HPDE6-E6E7 (cell line): Measurements from ENCODE around the gene OXCT1.
"Not testable (repeated sequence)": the region's sequence is repeated elsewhere in the genome, so short reads cannot be mapped to it uniquely, and the experiment has no call there.

ENCODE experiments used
- DNase-seq: peaks from one replicate; pipeline ENCODE4 v3.0.0; 2011; ENCODE audit warnings: missing footprints; ENCODE audit errors: extremely low spot score

The OXCT1 gene

DNA sequence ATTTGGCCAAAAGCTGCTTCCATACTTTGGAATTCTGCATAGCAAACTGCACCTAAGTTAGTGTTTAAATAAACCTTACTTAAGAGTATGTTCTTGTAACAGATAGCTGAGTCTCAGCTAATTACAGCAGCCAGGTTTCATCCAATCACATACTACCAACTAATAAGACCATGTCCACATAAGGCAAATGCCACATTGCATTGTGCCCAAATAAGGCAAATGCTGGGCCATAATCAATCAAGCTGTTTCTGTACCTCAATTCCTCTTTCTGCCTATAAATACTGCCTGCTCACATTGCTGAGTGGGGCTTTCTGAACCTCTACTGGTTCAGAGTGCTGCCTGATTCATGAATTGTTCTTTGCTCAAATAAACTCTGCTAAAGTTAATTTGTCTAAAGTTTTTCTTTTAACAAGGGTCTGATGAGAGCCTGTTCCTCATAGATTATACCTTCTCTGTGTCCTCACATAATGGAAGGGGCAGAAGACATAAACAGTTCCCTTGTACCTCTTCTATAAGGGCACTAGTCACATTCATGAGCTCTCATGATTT is 4.4 kb upstream of the OXCT1 start:
- no peak for DNase-seq

DNA sequence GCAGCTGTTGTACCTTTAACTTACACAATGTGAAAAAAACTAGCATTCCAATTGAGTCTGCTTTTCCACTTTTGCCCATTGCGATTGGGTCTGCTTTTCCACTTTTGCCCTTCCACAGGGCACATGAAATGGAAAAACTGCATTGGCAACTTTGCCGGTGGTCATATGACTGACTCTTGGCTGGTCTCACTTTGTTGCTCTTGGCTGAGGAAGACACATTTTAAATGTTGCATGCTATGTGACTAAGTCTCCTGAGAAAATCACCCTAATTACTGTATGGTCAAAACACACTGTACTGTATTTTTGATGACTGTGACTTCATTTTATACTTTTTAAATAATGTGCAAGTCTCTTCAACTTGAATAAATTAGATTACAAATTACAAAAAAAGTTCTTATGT is 1.6 kb upstream of the OXCT1 start:
- DNase-seq = no peak

DNA sequence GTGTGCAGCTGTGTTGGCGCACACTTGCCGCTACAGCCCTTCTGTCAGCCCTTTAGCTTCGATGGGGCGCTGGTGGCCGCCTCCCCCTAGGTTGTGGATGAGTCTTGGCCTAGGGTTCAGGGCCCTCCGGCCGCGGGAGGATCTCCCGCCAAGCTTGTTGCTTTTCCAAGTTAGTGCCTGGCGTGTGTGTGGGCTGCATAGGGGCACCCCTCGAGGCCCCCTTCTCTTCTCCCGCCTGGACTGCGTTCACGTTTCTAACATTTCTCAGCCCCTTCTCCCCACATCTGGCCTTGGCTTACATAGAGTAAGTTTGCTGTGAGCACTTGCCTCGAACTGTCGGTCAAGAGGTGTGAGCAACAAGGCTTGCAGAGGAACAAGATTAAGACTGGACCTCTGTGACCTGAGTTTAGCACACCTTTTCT is 413 bp upstream of the OXCT1 start:
- no peak for DNase-seq

- no peak for DNase-seq
Observed at GRCh38 chr5:41869151-41869723, 988 bp downstream of the OXCT1 start.

GRCh38 chr5:41863871-41864486 is 6.2 kb downstream of the OXCT1 start:
- no peak for DNase-seq

DNA sequence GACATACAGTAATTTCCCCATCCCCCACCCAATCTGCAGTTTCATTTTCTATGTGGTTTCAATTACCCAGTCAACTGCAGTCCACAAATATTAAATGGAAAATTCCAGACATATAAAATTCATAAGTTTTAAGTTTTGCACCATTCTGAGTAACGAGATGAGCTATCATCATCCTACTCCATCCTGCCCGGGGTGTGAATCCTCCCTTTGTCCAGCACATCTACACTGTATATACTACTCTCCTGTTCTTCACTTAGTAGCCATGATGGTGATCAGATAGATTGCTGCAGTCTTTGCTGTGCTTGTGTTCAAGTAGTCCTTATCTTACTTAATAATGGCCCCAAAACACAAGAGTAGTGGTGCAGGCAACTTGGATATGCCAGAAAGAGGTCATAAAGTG is 11.3 kb downstream of the OXCT1 start:
- no peak for DNase-seq

DNA sequence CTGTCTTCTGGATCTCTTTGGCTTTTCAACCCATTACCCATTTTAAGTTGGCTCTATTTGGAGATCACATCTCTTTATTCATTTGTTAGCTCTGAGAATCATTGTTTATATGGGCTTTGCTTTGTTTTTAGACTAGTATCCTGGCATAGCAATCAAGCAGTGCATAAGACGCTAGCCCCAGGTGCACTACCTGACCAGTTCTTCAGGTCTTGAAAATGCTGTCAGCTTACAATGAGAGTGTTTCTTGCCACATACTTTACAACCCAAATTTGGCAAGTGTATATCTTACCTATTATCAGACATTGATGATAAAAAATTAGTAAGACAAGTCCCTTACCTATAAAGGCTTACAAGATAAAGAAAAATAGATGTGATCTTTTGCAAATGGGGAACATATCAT is 12.2 kb downstream of the OXCT1 start:
- no peak for DNase-seq

- DNase-seq = peak; percentile 28
Observed at GRCh38 chr5:41856644-41857491, 13.4 kb downstream of the OXCT1 start.

GRCh38 chr5:41852293-41852692 is 17.9 kb downstream of the OXCT1 start:
- no peak for DNase-seq

GRCh38 chr5:41851116-41851515 is 19.1 kb downstream of the OXCT1 start:
- no peak for DNase-seq

GRCh38 chr5:41848983-41849382 is 21.2 kb downstream of the OXCT1 start:
- DNase-seq = no peak

DNA sequence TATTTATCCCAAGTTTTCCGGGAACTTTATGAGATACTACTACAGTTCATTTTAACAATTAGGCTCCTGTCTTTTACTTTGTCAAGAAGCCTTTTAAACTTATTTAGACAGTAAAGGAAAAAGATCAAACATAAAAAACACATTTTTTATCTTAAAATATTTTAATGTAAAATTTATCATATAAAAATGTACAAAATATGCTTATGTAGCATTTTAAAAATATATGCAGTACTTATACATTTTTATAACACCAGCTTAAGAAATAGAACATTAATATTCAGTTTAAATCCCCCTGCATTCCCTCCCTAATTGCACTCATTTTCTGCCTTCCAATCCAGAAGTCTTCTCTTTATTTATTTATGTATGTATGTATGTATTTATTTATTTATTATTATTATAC is 24.5 kb downstream of the OXCT1 start:
- not testable (repeated sequence) for DNase-seq

DNA sequence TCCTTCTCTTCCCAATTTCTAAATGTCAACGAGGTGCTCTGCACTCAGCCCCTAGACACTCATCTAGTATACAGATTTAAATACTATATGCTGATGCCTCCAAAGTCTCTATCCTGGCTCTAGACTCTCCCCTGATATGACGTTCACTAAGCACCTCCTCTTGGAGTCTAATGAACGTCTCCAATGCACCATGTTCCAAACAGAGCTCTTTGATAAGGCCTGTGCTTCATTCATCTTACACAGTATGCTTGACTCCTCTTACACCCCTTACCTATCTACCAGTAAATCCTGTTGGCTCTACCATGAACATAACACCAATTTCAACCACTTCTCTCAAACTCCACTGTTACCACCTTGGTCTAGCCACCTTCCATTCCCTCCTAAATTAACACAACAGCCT is 25.7 kb downstream of the OXCT1 start:
- DNase-seq = no peak

- DNase-seq = peak; percentile 20
Observed at GRCh38 chr5:41843456-41844370, 26.5 kb downstream of the OXCT1 start.

DNA sequence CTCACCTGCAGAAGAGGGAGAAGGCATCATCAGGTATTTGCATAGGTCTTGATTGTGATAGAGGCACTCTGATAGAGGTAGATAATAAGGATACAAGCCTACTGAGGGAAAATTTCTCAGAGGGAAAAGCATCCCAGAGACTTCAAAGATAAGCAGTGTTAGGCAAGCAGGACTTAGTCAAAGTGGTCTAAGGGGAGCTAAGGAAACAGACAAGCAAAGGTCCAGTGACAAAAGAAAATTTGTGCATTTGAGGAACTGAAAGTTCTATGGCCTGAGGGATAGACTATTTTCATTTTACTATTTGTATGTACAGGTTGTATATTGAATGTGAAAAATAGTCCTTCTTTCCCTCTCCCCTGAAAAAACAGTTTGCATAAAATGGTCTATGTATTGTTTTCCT is 27.4 kb downstream of the OXCT1 start:
- DNase-seq = no peak

GRCh38 chr5:41841325-41841724 is 28.9 kb downstream of the OXCT1 start:
- DNase-seq = no peak

- DNase-seq = no peak
Observed at GRCh38 chr5:41840251-41840650, 30.0 kb downstream of the OXCT1 start.

- no peak for DNase-seq
Observed at GRCh38 chr5:41837793-41838192, 32.4 kb downstream of the OXCT1 start.

DNA sequence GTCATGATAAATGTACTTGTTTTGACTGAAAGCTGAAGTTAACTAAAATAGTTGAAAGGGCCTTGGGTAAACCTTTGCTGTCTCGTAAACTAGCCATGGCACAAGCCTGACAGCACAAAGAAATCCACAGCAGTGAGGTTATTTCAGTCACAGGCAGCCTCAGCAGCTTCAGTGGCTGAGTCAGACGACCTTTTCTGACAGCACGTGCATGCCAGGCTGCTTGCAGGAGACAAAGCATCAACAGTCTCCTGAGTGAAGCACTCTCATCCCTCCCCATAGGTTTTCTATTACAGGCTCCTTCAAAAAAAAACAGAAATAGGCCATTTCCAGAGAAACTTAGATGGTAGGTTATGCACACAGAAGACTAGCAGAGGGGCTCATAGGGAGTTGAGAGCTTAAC is 34.6 kb downstream of the OXCT1 start:
- peak; percentile 25 for DNase-seq

DNA sequence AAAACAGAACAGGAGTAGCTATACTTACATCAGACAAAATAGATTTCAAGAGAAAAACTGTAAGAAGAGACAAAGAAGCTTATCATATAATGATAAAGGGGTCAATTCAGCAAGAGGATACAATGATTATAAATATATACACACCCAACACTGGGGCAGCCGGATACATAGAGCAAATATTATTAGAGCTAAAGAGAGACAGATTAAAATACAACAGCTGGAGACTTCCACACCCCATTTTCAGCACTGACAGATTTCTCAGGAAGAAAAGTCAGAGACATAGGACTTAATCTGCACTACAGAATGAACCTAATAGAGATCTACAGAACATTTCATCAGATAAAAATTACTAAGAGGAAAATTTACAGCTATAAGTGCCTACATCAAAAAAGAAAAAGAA is 35.7 kb downstream of the OXCT1 start:
- no peak for DNase-seq

DNA sequence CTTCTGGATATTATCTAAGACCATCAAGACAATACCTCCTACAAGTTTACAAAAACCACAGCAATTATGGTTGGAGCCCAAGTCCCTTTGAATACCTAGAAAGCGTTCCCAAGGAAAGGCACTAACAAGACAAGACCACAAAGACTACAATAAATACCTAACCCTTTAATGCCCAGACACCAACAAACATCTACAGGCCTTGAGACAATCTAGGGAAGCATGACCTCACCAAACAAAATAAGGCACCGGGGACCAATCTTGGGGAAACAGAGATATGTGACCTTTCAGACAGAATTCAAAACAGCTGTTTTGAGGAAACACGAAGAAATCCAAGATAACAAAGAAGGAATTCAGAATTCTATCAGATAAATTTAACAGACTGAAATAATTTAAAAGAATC is 37.8 kb downstream of the OXCT1 start:
- DNase-seq = no peak

GRCh38 chr5:41831155-41831554 is 39.1 kb downstream of the OXCT1 start:
- no peak for DNase-seq
